ENCODE measurements around the gene ZNF106. TPM values are rescaled to one million over a fixed set of nuclear protein-coding genes. Genes with fewer than 3 reads are reported as not detected.

The ZNF106 gene
- total and polyA plus RNA-seq, 2 experiments from 2014 or later, result 30.1 to 44.5 TPM

DNA sequence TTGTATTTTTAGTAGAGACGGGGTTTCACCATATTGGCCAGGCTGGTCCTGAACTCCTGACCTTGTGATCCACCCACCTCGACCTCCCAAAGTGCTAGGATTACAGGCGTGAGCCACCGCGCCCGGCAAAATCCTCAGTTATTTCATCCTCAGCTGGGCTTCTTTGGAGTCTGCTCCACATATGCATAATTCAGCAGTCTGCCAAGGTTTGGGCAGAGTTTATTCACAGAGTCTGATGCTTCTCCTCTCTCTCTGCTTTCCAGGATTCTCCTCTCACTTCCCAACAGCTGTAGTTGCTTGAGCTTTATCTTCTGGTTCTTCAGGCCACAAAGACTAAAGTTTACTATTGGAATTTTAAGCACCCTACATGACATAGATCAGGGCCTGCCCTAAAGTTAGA is 8.2 kb downstream of the ZNF106 start:
- no peaks in the 10 kb centered on the region for H4K20me1 ChIP-seq (ENCODE audit: insufficient read depth, poor library complexity, severe bottlenecking)
- no peak overlapping the region for H3K4me3 ChIP-seq
- TF ChIP-seq, protein P1, sequence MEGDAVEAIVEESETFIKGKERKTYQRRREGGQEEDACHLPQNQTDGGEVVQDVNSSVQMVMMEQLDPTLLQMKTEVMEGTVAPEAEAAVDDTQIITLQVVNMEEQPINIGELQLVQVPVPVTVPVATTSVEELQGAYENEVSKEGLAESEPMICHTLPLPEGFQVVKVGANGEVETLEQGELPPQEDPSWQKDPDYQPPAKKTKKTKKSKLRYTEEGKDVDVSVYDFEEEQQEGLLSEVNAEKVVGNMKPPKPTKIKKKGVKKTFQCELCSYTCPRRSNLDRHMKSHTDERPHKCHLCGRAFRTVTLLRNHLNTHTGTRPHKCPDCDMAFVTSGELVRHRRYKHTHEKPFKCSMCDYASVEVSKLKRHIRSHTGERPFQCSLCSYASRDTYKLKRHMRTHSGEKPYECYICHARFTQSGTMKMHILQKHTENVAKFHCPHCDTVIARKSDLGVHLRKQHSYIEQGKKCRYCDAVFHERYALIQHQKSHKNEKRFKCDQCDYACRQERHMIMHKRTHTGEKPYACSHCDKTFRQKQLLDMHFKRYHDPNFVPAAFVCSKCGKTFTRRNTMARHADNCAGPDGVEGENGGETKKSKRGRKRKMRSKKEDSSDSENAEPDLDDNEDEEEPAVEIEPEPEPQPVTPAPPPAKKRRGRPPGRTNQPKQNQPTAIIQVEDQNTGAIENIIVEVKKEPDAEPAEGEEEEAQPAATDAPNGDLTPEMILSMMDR (IDR thresholded peaks at IDR 0.05; ENCODE audit: poor library complexity), result no peak
- TF ChIP-seq EZH2 (IDR thresholded peaks at IDR 0.05; ENCODE audit: borderline replicate concordance) (no peak), EZH2phosphoT487 (IDR thresholded peaks at IDR 0.05; ENCODE audit: low read depth, severe bottlenecking, unreplicated experiment) (no peak)
- peaks cover 81% of the 10 kb centered on the region for H3K79me2 ChIP-seq
- H3K4me1 ChIP-seq (ENCODE audit: insufficient read depth), result no peaks in the 10 kb centered on the region
- no peak overlapping the region for H2AFZ ChIP-seq
- no peaks in the 10 kb centered on the region for H3K9me3 ChIP-seq (ENCODE audit: low read depth)
- H3K9me2 ChIP-seq (replicated peaks; ENCODE audit: insufficient read depth), result no peaks in the 10 kb centered on the region
- H3K27ac ChIP-seq, result no peak overlapping the region
- no peaks in the 10 kb centered on the region for H3K27me3 ChIP-seq
- no peak overlapping the region for H3K4me2 ChIP-seq
- no peaks in the 10 kb centered on the region for H3K36me3 ChIP-seq (replicated peaks; ENCODE audit: insufficient read depth, low read depth)
- DNase-seq (ENCODE audit: low spot score), result no peak
- 100% methylated on average over 6 of the region's 6 CpGs for whole genome bisulfite sequencing (ENCODE audit: low lambda C conversion rate, missing lambda C conversion rate)

DNA sequence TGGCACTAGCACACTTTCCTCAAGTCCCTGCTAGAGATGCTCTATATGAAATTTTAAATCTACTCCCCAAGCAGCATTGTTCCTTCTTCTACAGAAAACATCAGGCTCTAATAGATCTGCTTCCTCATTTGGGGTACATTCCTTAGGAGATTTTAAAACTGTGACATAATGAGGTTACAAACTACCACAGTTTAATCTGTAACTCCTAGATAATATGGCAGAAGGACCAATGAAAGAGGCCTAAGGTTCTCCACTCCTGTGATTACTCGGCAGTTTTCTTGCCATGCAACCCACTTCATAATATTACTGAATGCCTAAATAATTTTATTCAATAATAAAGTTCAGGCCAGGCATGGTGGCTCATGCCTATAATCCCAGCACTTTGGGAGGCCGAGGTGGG is 16.1 kb downstream of the ZNF106 start:
- Histone ChIP-seq H2AFZ (no peak overlapping the region), H3K4me3 (no peak overlapping the region), H3K9me3 (ENCODE audit: low read depth) (no peaks in the 10 kb centered on the region), H3K36me3 (replicated peaks; ENCODE audit: insufficient read depth, low read depth) (no peaks in the 10 kb centered on the region), H3K27ac (no peak overlapping the region), H3K4me1 (ENCODE audit: insufficient read depth) (no peaks in the 10 kb centered on the region), H3K79me2 (peaks cover 53% of the 10 kb centered on the region), H3K4me2 (no peak overlapping the region), H4K20me1 (ENCODE audit: insufficient read depth, poor library complexity, severe bottlenecking) (no peaks in the 10 kb centered on the region), H3K9me2 (replicated peaks; ENCODE audit: insufficient read depth) (no peaks in the 10 kb centered on the region), H3K27me3 (no peaks in the 10 kb centered on the region)
- 90% methylated on average over 2 of the region's 2 CpGs for WGBS (ENCODE audit: low lambda C conversion rate, missing lambda C conversion rate)
- no peak for DNase-seq (ENCODE audit: low spot score)
- TF ChIP-seq EZH2 (IDR thresholded peaks at IDR 0.05; ENCODE audit: borderline replicate concordance) (no peak), EZH2phosphoT487 (IDR thresholded peaks at IDR 0.05; ENCODE audit: low read depth, severe bottlenecking, unreplicated experiment) (no peak)
- TF ChIP-seq, protein P1 (IDR thresholded peaks at IDR 0.05; ENCODE audit: poor library complexity), result no peak

DNA sequence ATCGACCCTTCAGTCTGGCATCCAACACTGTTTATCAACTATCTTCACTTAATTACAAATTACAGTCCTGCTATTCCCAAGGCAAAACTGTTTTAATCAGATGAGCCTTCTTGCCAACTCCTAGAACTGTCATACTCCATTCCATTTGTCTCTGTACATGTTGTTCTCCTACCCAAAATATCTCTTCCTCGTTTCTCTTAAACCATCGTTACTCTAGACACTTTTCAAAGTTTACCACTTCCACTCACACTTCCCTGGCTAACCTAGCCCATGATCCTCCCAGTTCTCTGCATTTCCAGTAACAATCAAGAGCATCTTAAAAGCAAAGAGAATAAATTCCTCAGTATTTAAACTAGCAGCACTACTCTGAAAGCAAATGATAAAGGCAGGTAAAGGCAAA is 19.9 kb downstream of the ZNF106 start:
- Histone ChIP-seq H3K4me2 (no peak overlapping the region), H3K9me3 (ENCODE audit: low read depth) (no peaks in the 10 kb centered on the region), H3K27me3 (no peaks in the 10 kb centered on the region), H3K79me2 (peaks cover 20% of the 10 kb centered on the region), H3K9me2 (replicated peaks; ENCODE audit: insufficient read depth) (no peaks in the 10 kb centered on the region), H3K36me3 (replicated peaks; ENCODE audit: insufficient read depth, low read depth) (no peaks in the 10 kb centered on the region), H2AFZ (no peak overlapping the region), H3K4me1 (ENCODE audit: insufficient read depth) (no peaks in the 10 kb centered on the region), H4K20me1 (ENCODE audit: insufficient read depth, poor library complexity, severe bottlenecking) (no peaks in the 10 kb centered on the region), H3K4me3 (no peak overlapping the region), H3K27ac (no peak overlapping the region)
- WGBS (ENCODE audit: low lambda C conversion rate, missing lambda C conversion rate), result 97% methylated on average over 3 of the region's 3 CpGs
- no peak for DNase-seq (ENCODE audit: low spot score)
- TF ChIP-seq EZH2 (IDR thresholded peaks at IDR 0.05; ENCODE audit: borderline replicate concordance) (no peak), EZH2phosphoT487 (IDR thresholded peaks at IDR 0.05; ENCODE audit: low read depth, severe bottlenecking, unreplicated experiment) (no peak)
- TF ChIP-seq, protein P1 (IDR thresholded peaks at IDR 0.05; ENCODE audit: poor library complexity), result no peak

Measured in hepatocyte (in vitro differentiated cells).